ENCODE data around the gene PTK7. TPM values are rescaled to one million over a fixed set of nuclear protein-coding genes. Genes with fewer than 3 reads are reported as not detected.

PTK7 gene
- total and polyA plus RNA-seq, 2 of the 8 experiments (the other 6 are each of a cell fraction or from before 2014, with no cell fraction given) = 110 to 138 TPM

- TF ChIP-seq SP2 (IDR thresholded peaks at IDR 0.05; ENCODE audit: low read length) (no peak), GABPA (IDR thresholded peaks at IDR 0.05; ENCODE audit: borderline replicate concordance, insufficient read depth, low read length) (peak; percentile 78; the same call in 1 of the 2 replicates), SIX5 (IDR thresholded peaks at IDR 0.05; ENCODE audit: low read depth, low read length) (no peak), RXRA (IDR thresholded peaks at IDR 0.05; ENCODE audit: insufficient read depth, low read depth, low read length) (no peak), RNF2 (IDR thresholded peaks at IDR 0.05; ENCODE audit: borderline replicate concordance, low read depth, low read length, missing control alignments, poor library complexity, severe bottlenecking) (no peak), EGR1 (IDR thresholded peaks at IDR 0.05; ENCODE audit: borderline replicate concordance, low read depth, low read length) (no peak), CEBPB (IDR thresholded peaks at IDR 0.05; ENCODE audit: low read depth, low read length) (0 out of 2 replicates have a peak, but pooled peaks have one; percentile 17), SAP30 (IDR thresholded peaks at IDR 0.05; ENCODE audit: insufficient read depth, insufficient replicate concordance, low read length) (no peak), NANOG (IDR thresholded peaks at IDR 0.05; ENCODE audit: insufficient read depth, low read depth, low read length, poor library complexity, severe bottlenecking) (no peak)
Observed at GRCh38 chr6:43143235-43144128, 67.4 kb downstream of the PTK7 start (continued).
